GM19023 (cell line): ENCODE data around the gene CD40.

Source experiments
- ATAC-seq: cut with Tn5 transposase; IDR thresholded peaks from one replicate; pipeline ENCODE4 v1.9.1; 2021; ENCODE audit warnings: mild to moderate bottlenecking, moderate library complexity; ENCODE audit not compliant: unreplicated experiment

Gene CD40

DNA sequence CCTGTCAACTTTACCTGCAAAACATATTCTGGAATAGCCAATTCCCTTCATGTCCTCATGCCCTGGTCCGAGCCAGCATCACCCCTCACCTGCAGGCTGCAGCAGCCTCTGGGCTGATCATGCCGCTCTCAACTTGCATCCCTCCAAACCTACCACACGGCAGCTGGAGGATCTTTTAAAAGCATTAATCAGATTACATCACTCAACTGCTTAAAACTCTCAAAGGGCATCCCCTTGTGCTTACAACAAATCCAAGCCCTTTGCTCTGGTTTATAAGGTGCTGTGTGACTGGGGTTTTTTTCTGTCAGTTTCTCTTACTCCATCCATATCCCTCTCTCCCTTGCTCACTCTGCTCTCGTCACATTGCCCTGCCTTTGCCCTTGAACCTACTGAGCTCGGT, 24.0 kb downstream of the CD40 start:
- ATAC-seq: no peak

GRCh38 chr20:46144432-46145025, 26.4 kb downstream of the CD40 start:
- ATAC-seq: no peak

- ATAC-seq: no peak
These were observed 27.6 kb downstream of the CD40 start for GRCh38 chr20:46145713-46146112.

GRCh38 chr20:46148313-46149208, 30.4 kb downstream of the CD40 start:
- ATAC-seq: no peak

- ATAC-seq: no peak
These were observed 32.8 kb downstream of the CD40 start for GRCh38 chr20:46150943-46151342.

GRCh38 chr20:46151936-46152335, 33.8 kb downstream of the CD40 start:
- no peak for ATAC-seq

- no peak for ATAC-seq
These were observed 34.9 kb downstream of the CD40 start for GRCh38 chr20:46152824-46153586.

- no peak for ATAC-seq
These were observed 36.2 kb downstream of the CD40 start for GRCh38 chr20:46154305-46154704.

DNA sequence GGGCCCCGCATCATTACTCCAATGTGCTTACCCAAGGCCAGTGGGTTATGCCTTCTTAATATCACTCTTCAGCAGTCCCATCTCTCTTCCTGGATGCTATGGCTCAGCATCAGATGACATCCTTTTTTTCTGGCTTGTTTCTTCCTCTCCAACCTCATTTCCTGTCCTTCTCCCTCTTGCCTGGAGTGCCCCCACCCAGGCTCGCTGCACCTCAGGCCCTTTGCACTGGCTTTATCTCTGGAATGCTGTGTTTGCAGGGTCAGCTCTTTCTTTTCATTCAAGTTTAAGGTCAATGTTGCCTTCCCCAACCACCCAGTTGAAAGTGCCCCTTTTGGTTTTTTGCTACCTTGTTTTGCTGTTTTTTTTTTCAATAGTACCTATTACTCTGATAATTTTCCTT, 36.7 kb downstream of the CD40 start:
- no peak for ATAC-seq

DNA sequence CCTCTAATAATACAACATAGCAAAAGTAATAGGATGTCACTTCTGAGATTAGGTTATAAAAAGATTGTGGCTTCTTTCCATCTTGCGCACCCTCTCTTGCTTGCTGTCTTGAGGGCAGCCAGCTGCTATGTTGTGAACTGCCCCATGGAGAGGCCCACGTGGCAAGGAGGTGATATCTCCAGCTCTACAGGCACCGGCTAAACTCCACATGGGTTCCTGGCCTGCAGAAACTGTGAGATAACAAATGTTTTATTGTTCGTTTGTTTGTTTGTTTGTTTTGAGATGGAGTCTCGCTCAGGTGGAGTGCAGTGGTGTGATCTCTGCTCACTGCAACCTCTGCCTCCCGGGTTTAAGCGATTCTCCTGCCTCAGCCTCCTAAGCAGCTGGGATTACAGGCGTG, 38.0 kb downstream of the CD40 start:
- ATAC-seq: no peak

DNA sequence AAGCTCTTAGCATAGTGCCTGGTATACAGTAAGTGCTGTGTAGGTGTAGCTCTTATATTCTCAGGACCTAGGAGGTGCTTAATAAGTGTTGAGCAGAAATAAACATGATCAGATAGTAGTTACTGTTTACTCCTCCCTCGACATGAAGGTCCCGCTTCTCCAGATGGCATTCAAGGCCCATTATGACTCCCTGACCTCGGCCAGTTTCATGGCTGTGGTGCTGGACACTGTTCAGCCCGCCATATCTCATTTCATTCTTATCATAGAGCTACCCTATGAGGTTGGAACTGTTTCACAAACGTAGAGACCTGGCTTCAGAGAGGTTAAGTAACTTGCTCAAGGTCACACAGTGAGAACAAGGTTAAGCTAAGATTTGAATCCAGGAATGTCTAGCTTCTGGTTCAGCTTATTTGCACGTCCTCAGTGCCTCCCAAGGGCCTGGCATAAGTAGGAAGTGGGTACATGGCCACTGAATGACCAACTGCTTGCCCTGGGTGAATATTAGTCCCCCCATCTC, 39.0 kb downstream of the CD40 start:
- no peak for ATAC-seq

DNA sequence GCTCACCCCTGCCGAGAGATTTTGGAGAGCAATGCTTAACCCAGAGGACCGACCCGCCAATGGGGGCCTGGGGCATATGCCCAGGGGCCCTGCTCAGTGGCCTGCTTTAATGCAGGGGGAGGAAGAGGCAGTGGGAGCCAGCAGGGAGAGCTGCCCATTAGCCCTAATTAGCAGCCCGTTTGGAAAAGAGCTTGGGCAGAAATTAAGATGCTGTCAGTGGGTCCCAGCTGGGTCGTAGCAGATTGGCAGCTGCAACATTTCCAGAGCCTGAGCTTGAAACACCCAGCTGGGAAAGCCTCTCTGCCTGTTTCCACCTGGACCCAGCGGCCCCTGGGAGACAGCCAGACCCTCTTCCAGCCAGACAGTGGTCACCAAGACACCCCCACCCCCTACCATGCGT, 39.5 kb downstream of the CD40 start:
- no peak for ATAC-seq

GRCh38 chr20:46158476-46158987, 40.4 kb downstream of the CD40 start:
- no peak for ATAC-seq

GRCh38 chr20:46159101-46159897, 41.2 kb downstream of the CD40 start:
- no peak for ATAC-seq

DNA sequence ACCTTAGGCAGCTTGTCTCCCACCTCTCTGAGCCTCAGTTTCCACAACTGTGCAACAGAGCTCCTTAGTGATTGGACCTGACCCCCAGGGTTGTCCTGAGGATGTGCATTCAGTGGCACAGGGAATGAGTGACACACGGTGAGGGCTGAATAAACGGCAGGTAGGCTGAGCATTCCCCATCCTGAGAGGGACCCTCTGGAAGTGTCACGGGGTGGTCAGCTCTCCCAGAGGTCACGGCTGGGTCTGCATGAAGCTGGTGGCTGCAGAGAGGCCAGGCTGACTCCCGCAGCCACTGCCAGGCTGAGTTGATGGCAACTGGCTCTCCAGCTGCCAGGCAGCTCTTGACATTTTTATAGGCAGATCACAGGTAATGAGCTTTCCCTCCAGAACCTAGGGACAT, 42.5 kb downstream of the CD40 start:
- ATAC-seq: no peak

GRCh38 chr20:46161921-46162320, 43.8 kb downstream of the CD40 start:
- no peak for ATAC-seq

DNA sequence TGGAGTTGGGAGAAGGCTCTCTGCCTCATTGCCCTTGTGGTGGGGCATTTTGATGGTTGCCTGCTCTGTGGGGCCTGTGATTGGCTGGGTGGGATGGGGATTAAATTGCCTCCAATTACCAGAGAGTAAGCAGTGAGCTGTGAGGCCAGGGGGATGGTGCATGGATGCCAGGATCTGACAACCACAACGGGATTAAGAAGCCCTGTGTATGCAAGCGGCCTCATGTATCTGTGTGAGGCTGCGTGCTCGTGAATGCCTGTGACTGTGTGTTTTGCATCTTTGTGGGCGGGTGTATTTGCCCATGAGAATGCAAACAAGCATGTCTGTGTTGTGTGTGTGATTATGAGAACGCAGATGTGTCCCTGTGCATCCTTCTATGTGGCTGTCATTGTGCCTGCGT, 46.1 kb downstream of the CD40 start:
- ATAC-seq: no peak

GRCh38 chr20:46167080-46167479, 49.0 kb downstream of the CD40 start:
- ATAC-seq: no peak

DNA sequence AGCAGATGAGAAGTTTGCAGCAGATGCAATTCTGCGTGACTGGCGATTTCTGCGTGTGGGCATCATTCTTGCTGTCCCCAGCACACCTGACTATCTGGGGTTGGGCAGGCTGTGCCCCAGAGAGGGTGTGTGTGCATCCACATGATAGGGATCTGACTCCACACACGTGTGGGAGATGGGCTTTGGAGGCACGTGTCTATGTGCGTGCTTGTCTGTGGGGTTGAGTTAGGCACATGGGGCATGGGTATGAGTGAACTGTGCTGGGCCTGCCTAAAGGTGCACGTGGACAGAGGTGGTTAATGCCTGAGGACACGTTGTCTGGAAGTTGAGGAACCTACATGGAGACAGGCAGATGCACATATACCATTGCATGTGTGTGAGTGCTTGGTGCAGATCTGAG, 50.3 kb downstream of the CD40 start:
- ATAC-seq: no peak
